C4-2B (cell line): ENCODE data around the gene SCN4B.

Experiments used
- ZFX ChIP-seq: fragments of 450-650 bp; IDR thresholded peaks from 2 replicates; pipeline ENCODE4 v1.6.1; 2017
- TF ChIP-seq, protein P1 (sequence below): fragments of 450-650 bp; conservative IDR thresholded peaks from 2 replicates; pipeline ENCODE4 v1.5.1; 2017; ENCODE audit warnings: mild to moderate bottlenecking

DNA sequence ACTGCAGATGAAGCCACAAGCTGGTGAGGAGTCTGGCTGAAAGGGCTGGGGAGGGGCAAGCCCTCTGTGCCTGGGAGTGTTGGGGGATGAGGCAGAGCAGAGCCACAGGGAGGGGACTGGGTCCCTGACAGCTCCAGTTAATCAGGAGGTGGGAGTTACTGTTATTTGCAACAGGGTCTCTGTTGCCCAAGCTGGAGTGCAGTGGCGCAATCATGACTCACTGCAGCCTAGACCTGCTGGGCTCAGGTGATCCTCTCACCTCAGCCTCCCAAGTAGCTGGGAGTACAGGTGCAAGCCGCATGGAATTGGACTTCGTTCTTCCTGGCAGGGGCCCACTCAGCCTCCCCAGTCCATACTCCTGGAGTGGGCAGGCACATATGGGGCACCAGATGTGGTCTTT, 16.1 kb upstream of the SCN4B start:
- TF ChIP-seq, protein P1, sequence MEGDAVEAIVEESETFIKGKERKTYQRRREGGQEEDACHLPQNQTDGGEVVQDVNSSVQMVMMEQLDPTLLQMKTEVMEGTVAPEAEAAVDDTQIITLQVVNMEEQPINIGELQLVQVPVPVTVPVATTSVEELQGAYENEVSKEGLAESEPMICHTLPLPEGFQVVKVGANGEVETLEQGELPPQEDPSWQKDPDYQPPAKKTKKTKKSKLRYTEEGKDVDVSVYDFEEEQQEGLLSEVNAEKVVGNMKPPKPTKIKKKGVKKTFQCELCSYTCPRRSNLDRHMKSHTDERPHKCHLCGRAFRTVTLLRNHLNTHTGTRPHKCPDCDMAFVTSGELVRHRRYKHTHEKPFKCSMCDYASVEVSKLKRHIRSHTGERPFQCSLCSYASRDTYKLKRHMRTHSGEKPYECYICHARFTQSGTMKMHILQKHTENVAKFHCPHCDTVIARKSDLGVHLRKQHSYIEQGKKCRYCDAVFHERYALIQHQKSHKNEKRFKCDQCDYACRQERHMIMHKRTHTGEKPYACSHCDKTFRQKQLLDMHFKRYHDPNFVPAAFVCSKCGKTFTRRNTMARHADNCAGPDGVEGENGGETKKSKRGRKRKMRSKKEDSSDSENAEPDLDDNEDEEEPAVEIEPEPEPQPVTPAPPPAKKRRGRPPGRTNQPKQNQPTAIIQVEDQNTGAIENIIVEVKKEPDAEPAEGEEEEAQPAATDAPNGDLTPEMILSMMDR: no peak
- TF ChIP-seq ZFX: no peak
